ENCODE data around the gene TCP11L2.
A peak's percentile ranks its signal among the peaks of the same experiment; 100 is the strongest.
"Not testable (repeated sequence)": the region's sequence is repeated elsewhere in the genome, so short reads cannot be mapped to it uniquely, and the experiment has no call there.

TCP11L2 gene

GRCh38 chr12:106284358-106285105, 18.0 kb upstream of the TCP11L2 start:
- no peak for DNase-seq

DNA sequence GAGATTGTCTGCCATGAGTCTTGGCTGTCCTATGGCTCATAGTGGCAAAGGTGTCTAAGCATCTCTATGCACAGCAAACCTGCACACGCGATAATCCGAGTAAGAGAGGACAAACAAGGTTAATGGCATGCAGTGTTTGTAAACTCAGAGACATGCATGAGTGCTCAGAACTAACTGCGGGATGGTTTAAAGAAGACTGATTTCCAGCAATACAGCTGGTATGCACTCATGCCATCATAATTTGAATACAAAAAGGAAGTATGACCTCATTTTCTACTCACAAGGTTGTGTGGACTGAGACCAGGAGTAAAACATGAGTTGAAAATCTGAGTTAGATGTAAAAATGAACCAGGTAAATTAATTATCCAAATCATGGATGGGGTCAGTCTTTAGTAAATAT, 16.6 kb upstream of the TCP11L2 start:
- DNase-seq = no peak

GRCh38 chr12:106286576-106287162, 15.9 kb upstream of the TCP11L2 start:
- DNase-seq = not testable (repeated sequence)

GRCh38 chr12:106287364-106287763, 15.2 kb upstream of the TCP11L2 start:
- no peak for DNase-seq

DNA sequence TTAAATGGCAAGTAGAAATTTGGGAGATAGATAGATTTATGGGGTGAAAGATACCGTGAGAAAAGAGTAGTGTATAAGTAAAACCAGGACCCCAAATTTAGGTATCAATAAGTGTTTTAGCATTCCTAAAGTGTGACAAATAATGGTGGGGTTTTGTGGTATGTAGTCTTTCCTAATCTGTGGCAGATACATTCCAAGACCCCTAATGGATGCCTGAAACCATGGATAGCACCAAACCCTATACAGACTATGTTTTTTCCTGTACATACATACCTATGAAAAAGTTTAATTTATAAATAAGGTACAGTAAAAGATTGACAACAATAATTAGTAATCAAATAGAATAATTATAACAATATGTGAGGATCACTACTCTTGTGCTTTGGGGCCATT, 14.4 kb upstream of the TCP11L2 start:
- no peak for DNase-seq

DNA sequence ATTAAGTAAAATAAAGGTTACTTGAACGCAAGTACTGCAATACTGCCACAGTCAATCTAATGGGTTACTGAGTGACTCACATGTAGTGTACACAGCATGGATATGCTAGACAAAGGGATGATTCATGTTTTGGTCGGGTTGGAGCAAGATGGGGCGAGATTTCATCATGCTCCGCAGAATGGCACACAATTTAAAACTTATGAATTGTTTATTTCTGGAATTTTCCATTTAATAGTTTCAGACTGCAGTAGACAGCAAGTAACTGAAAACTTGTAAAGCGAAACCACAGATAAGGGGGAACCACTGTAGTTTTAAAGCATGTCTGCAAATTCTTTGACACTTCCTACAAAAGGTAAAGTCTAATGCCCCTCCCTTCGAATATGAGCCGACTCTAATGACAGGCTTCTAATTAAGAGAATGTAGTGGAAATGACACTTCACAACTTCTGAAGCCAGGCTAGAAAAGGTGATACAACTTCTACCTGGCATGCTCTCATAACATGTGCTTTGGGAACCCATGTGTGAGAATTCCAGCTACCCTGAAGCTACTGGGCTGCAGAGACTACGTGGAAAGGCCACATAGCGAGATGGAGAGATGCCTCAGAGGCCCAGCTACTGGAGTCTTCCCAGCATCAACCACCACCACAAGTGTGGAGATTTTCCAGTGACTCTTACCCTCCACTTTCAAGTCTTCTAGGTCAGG, 13.9 kb upstream of the TCP11L2 start:
- DNase-seq = no peak

DNA sequence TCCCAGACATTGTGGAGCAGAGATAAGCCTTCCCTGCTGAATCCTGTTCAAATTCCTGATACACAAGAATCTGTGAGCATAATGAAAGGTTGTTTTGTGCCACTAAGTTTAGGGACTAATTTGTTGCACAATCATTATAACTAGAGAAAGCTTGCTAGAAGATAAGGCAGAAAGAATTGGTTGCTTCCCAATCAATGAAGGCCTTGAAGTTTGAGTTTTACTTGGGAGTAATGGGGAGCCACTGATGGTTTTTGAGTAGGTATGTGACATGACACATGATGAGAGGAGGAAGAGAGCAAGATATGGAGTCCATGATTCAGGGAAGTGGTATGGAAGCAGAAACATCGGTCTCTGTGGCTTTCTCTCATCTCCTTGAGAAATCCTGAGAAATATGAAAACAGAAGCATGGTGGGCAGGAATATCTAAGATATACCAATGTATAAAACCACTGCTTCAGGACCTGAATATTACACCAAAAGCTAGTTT, 13.3 kb upstream of the TCP11L2 start:
- no peak for DNase-seq

- DNase-seq = no peak
These were observed 11.9 kb upstream of the TCP11L2 start for GRCh38 chr12:106290666-106291065.

DNA sequence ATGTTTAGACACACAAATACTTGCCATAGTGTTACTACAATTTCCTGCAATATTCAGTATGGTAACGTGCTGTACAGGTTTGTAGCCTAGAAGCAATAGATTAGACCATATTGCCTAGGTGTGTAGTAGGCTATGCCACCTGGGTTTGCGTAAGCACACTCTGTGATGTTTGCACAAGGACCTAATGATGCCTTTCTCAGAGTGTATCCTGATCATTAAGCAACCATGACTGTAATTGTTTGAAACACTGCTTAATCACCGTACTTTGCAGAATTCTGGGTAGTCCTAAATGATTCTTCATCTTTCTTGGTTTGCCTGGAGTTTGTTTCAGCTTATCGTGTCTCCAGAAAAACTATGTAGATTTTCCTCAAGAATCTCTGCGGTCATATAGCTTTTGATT, 11.2 kb upstream of the TCP11L2 start:
- no peak for DNase-seq

DNA sequence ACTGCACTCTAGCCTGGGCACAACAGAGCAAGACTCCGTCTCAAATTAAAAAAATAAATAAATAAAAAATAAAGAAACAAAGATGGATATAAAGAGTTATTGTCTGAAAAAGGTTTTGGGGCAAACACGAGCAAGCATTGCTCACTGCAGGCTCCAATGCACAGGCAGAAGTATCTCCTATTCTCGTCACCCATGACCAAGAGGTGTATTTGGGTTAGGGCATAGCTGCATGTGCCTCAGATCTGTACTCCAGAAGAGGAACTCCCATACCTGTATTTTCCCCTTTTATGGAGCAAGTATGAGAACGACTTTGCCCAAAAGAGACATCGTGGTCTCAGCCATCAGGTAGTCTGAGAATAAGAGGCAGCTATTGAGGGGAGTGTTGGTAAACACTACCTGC, 10.2 kb upstream of the TCP11L2 start:
- no peak for DNase-seq

- DNase-seq = no peak
These were observed 6.2 kb upstream of the TCP11L2 start for GRCh38 chr12:106296179-106296877.

DNA sequence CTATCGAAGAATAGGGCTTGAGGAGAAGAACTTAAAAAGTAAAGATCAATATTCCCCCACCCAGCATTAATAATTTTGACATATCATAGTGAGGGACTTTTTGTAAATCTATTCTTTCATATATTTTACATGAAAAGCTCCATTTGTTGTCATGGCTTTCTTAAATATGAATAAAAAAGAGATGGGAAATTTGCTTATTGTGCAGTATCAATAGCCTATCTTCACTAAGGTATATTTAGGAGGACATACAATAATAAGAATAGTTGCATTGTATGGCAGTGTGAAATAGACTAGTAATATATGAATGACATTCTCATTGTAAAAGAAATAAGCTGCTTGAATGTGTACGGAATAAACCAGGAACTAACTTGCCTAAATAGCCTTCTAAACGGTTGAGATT, 5.5 kb upstream of the TCP11L2 start:
- DNase-seq = no peak

DNA sequence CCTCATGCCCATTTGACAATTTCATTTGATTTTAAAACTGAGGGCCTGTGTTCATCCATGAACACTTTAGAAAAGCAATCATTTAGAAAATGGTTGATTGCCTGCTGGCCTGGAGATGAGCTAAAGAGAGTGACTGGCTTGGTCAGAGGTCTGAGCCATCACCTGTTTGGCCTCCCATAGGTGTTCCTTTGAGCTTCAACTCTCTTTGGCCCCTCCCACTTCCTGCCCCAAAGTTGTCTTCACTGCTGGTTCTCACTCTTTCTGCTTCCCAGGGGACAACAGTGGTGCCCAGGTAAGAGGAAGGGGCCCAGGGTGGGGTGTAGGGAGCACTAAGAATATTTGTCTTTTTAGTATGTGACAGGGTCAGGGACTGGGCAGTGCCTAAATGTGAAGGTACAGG, 4.9 kb upstream of the TCP11L2 start:
- no peak for DNase-seq

- DNase-seq = no peak
These were observed 3.2 kb upstream of the TCP11L2 start for GRCh38 chr12:106299202-106299774.

DNA sequence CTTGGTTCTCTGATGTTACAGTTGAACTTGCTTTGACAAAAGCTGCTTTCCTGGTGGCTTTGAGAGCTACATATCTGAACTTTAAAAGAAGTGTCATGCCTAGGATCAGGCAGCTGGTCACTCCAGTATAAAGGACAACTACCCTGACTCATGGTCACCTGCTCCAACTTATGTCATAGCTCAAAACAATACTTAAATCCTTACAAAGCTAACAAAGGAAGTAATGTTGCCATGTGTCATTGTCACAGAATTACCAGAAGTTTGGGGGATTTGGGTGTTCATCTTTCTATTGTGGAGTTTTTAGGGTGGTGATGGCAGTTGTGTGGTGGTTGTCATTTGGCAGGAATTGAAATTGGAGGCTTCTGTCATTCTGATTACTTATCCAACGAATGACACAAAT, 1.8 kb upstream of the TCP11L2 start:
- no peak for DNase-seq

DNA sequence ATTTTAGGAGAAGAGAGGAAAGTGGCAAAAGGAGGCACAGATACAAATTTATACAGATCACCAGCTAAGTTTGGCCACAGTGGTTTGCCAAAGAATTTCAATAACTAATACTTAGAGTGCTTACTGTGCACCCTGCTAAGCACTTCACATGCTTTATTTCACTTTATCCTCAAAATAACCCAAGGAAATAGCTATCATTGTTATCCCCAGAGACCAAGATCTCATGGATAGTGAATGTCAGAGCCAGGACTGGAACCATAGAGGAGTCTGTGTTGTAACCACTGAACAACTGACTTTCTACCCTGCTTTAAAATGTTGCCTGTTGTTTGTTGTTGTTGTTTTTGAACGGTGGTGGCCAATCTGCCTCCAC, 1.3 kb upstream of the TCP11L2 start:
- no peak for DNase-seq

- DNase-seq = peak; percentile 81
These were observed 767 bp upstream of the TCP11L2 start for GRCh38 chr12:106301611-106302321.

DNA sequence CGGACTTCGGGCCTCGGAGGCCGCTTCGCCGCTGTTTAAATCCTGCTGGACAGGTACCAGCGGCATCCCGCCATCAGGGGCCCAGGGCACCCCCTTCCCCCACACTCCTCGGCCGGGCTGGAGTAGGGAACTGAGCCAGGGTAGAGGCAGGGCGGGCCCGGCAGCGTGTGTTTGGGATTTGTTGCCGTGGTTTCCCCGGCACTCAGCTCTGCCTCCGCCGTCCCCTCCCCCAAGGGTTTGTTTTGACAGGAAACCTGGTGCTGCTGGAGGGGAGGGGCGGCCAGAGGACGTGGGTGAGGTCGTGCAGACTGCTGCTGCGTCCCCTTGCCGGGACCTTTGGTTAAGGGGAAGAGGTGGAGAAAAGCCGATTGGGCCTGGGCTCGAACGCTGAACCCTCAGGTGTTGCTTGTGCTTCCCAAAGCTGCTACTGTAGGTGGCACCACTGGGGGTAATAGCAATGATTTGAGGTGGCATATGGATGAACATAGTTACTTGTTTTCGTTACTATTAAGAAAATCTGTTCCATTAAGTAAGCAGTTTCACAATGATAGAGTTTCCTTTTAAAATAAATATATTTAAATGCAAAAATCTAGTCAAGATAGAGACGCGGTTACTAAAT, 778 bp downstream of the TCP11L2 start:
- peak; percentile 94 for DNase-seq

- DNase-seq = no peak
These were observed 1.5 kb downstream of the TCP11L2 start for GRCh38 chr12:106304001-106304421.

- DNase-seq = no peak
These were observed 2.3 kb downstream of the TCP11L2 start for GRCh38 chr12:106304797-106305196.

GRCh38 chr12:106305376-106305775, 2.8 kb downstream of the TCP11L2 start:
- DNase-seq = no peak

DNA sequence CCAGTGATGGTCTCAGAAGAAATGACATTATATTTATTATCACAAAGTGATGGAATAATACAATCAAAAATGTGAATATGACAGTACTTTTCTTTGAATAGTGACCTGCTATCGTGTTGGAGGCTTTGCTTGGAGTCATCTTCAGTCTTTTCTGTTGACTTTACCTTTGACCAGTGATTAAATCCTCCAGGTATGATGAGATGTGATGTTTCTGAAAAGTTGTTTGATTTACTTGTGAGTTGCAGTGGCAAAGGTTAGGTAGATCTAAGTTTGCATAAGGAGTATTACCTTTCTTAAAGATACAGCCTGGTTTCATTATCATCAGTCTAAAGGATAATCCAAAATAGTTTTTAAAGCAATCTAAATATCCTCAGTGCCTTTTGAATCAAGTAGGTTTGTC, 4.6 kb downstream of the TCP11L2 start:
- no peak for DNase-seq
